Measurements from ENCODE around the gene SLFN11. TPM values are rescaled to one million over a fixed set of nuclear protein-coding genes. Genes with fewer than 3 reads are reported as not detected.

The SLFN11 gene
- total RNA-seq, 1 donor from 2014 or later = 0.25 TPM

DNA sequence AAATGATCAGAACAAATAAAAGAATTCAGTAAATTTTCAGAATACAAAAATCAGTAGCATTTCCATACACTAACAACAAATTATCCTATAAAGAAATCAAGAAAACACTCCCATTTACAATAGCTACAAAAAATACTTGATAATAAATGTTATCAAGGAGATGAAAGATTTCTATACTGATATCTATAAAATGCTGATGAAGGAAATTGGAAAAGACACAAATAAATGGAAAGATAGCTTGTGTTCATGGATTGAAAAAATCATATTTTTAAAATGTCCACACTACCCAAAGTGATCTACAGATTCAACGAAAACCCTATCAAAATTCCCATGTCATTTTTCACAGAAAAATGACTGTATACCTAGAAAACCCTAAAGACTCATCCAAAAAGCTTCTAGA, 40.8 kb upstream of the SLFN11 start:
- Histone ChIP-seq H3K9ac (ENCODE audit: low read length) (no peak overlapping the region), H3K4me2 (ENCODE audit: low read length) (no peak overlapping the region), H3K9me3 (ENCODE audit: insufficient read depth, low read depth, low read length) (no peaks in the 10 kb centered on the region), H2AFZ (ENCODE audit: low read depth, low read length) (no peak overlapping the region), H3K36me3 (ENCODE audit: insufficient read depth, low read length) (peaks cover 28% of the 10 kb centered on the region), H3K4me3 (ENCODE audit: insufficient read depth, low read depth, low read length) (no peak overlapping the region), H4K20me1 (ENCODE audit: insufficient read depth, low read length) (peaks cover 40% of the 10 kb centered on the region), H3K79me2 (ENCODE audit: insufficient read depth, low read length) (peaks cover 55% of the 10 kb centered on the region), H3K4me1 (ENCODE audit: insufficient read depth, low read length) (no peaks in the 10 kb centered on the region), H3K27me3 (ENCODE audit: insufficient read depth, low read length) (no peaks in the 10 kb centered on the region), H3K27ac (ENCODE audit: low read depth, low read length) (no peak overlapping the region)
- H3K4me1 Mint-ChIP-seq (ENCODE audit: low read depth, unreplicated experiment) = no peaks in the 10 kb centered on the region
- DNase-seq (ENCODE audit: low read depth) (no peak), FAIRE-seq (no peak)
- no peak overlapping the region for H3K27ac Mint-ChIP-seq (ENCODE audit: unreplicated experiment)
- no peaks in the 10 kb centered on the region for H3K27me3 Mint-ChIP-seq (ENCODE audit: low read depth, unreplicated experiment)
- H3K36me3 Mint-ChIP-seq (ENCODE audit: low read depth, unreplicated experiment) = peaks cover 25% of the 10 kb centered on the region
- peaks cover 2% of the 10 kb centered on the region for H3K9me3 Mint-ChIP-seq (ENCODE audit: unreplicated experiment)
- no peak overlapping the region for H3K4me3 Mint-ChIP-seq (ENCODE audit: unreplicated experiment)
- TF ChIP-seq, protein P1, sequence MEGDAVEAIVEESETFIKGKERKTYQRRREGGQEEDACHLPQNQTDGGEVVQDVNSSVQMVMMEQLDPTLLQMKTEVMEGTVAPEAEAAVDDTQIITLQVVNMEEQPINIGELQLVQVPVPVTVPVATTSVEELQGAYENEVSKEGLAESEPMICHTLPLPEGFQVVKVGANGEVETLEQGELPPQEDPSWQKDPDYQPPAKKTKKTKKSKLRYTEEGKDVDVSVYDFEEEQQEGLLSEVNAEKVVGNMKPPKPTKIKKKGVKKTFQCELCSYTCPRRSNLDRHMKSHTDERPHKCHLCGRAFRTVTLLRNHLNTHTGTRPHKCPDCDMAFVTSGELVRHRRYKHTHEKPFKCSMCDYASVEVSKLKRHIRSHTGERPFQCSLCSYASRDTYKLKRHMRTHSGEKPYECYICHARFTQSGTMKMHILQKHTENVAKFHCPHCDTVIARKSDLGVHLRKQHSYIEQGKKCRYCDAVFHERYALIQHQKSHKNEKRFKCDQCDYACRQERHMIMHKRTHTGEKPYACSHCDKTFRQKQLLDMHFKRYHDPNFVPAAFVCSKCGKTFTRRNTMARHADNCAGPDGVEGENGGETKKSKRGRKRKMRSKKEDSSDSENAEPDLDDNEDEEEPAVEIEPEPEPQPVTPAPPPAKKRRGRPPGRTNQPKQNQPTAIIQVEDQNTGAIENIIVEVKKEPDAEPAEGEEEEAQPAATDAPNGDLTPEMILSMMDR (IDR thresholded peaks at IDR 0.05; ENCODE audit: insufficient read depth, low read depth, low read length) = no peak
- TF ChIP-seq EZH2 (IDR thresholded peaks at IDR 0.05; ENCODE audit: insufficient read depth, low read length) = no peak

DNA sequence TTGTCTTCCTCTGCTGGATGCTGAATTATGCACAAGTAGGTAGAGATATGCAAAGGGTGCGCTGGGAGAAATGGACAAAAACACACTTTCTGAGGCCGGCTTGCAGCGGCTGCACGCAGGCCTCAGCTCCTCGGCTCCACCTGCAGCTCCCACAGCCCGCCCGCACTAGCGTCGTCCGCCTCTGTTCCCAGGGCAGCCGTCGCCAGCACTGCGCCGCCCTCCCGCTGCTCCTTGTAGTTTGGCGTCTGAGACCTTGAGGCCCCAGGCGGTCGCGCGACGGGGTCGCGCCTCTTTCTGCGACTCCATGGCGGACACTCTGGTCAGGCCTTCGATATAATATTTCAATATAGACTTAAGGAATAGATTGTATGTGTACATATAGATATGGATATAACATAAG, 34.1 kb upstream of the SLFN11 start:
- Histone ChIP-seq H3K27ac (ENCODE audit: low read depth, low read length) (no peak overlapping the region), H3K9ac (ENCODE audit: low read length) (no peak overlapping the region), H2AFZ (ENCODE audit: low read depth, low read length) (no peak overlapping the region), H4K20me1 (ENCODE audit: insufficient read depth, low read length) (peaks cover 10% of the 10 kb centered on the region), H3K36me3 (ENCODE audit: insufficient read depth, low read length) (peaks cover 31% of the 10 kb centered on the region), H3K4me2 (ENCODE audit: low read length) (no peak overlapping the region), H3K79me2 (ENCODE audit: insufficient read depth, low read length) (peaks cover 7% of the 10 kb centered on the region), H3K27me3 (ENCODE audit: insufficient read depth, low read length) (no peaks in the 10 kb centered on the region), H3K4me3 (ENCODE audit: insufficient read depth, low read depth, low read length) (no peak overlapping the region), H3K4me1 (ENCODE audit: insufficient read depth, low read length) (no peaks in the 10 kb centered on the region), H3K9me3 (ENCODE audit: insufficient read depth, low read depth, low read length) (no peaks in the 10 kb centered on the region)
- H3K9me3 Mint-ChIP-seq (ENCODE audit: unreplicated experiment) = peaks cover 2% of the 10 kb centered on the region
- no peaks in the 10 kb centered on the region for H3K27me3 Mint-ChIP-seq (ENCODE audit: low read depth, unreplicated experiment)
- peaks cover 37% of the 10 kb centered on the region for H3K36me3 Mint-ChIP-seq (ENCODE audit: low read depth, unreplicated experiment)
- no peak overlapping the region for H3K4me3 Mint-ChIP-seq (ENCODE audit: unreplicated experiment)
- DNase-seq (ENCODE audit: low read depth) (no peak), FAIRE-seq (no peak)
- TF ChIP-seq, protein P1 (IDR thresholded peaks at IDR 0.05; ENCODE audit: insufficient read depth, low read depth, low read length) = no peak
- no peak for TF ChIP-seq EZH2 (IDR thresholded peaks at IDR 0.05; ENCODE audit: insufficient read depth, low read length)
- no peaks in the 10 kb centered on the region for H3K4me1 Mint-ChIP-seq (ENCODE audit: low read depth, unreplicated experiment)
- H3K27ac Mint-ChIP-seq (ENCODE audit: unreplicated experiment) = no peak overlapping the region

DNA sequence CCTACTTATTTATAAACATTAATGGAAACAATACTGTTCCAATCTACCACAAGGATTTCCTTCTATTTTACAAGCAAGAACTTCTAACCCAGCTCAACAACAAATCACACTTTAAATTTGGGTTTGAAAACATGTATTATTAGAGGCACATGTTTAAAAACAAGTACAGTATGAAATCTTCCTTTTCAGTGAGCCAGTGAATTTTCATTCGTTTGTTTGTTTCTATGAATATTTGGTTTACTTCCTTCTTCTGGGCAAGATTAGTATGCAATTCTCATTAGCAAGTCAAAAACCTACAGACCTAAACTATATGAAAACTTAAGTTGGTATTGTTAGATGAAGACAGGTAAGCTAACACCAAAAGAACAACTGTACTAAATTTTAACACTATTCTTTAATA, 33.1 kb upstream of the SLFN11 start:
- Histone ChIP-seq H3K9ac (ENCODE audit: low read length) (no peak overlapping the region), H3K79me2 (ENCODE audit: insufficient read depth, low read length) (no peaks in the 10 kb centered on the region), H3K4me1 (ENCODE audit: insufficient read depth, low read length) (no peaks in the 10 kb centered on the region), H3K9me3 (ENCODE audit: insufficient read depth, low read depth, low read length) (no peaks in the 10 kb centered on the region), H4K20me1 (ENCODE audit: insufficient read depth, low read length) (peaks cover 5% of the 10 kb centered on the region), H3K4me3 (ENCODE audit: insufficient read depth, low read depth, low read length) (no peak overlapping the region), H3K27me3 (ENCODE audit: insufficient read depth, low read length) (no peaks in the 10 kb centered on the region), H3K4me2 (ENCODE audit: low read length) (no peak overlapping the region), H3K27ac (ENCODE audit: low read depth, low read length) (no peak overlapping the region), H3K36me3 (ENCODE audit: insufficient read depth, low read length) (peaks cover 29% of the 10 kb centered on the region), H2AFZ (ENCODE audit: low read depth, low read length) (no peak overlapping the region)
- Mint-ChIP-seq H3K36me3 (ENCODE audit: low read depth, unreplicated experiment) (peaks cover 37% of the 10 kb centered on the region), H3K4me3 (ENCODE audit: unreplicated experiment) (no peak overlapping the region), H3K27me3 (ENCODE audit: low read depth, unreplicated experiment) (no peaks in the 10 kb centered on the region), H3K9me3 (ENCODE audit: unreplicated experiment) (peaks cover 2% of the 10 kb centered on the region), H3K27ac (ENCODE audit: unreplicated experiment) (no peak overlapping the region), H3K4me1 (ENCODE audit: low read depth, unreplicated experiment) (no peaks in the 10 kb centered on the region)
- DNase-seq (ENCODE audit: low read depth) (no peak), FAIRE-seq (no peak)
- TF ChIP-seq EZH2 (IDR thresholded peaks at IDR 0.05; ENCODE audit: insufficient read depth, low read length) = no peak
- TF ChIP-seq, protein P1 (IDR thresholded peaks at IDR 0.05; ENCODE audit: insufficient read depth, low read depth, low read length) = no peak

All from astrocyte (in vitro differentiated cells and primary cell).